ENCODE results near the gene TAS1R1.

Gene TAS1R1

DNA sequence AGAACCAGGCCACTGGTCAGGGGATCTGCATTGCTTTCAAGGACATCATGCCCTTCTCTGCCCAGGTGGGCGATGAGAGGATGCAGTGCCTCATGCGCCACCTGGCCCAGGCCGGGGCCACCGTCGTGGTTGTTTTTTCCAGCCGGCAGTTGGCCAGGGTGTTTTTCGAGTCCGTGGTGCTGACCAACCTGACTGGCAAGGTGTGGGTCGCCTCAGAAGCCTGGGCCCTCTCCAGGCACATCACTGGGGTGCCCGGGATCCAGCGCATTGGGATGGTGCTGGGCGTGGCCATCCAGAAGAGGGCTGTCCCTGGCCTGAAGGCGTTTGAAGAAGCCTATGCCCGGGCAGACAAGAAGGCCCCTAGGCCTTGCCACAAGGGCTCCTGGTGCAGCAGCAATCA lies 19.7 kb downstream of the TAS1R1 start:
- DNase-seq = no peak

GRCh38 chr1:6577831-6578525 lies 22.9 kb downstream of the TAS1R1 start:
- DNase-seq = no peak

DNA sequence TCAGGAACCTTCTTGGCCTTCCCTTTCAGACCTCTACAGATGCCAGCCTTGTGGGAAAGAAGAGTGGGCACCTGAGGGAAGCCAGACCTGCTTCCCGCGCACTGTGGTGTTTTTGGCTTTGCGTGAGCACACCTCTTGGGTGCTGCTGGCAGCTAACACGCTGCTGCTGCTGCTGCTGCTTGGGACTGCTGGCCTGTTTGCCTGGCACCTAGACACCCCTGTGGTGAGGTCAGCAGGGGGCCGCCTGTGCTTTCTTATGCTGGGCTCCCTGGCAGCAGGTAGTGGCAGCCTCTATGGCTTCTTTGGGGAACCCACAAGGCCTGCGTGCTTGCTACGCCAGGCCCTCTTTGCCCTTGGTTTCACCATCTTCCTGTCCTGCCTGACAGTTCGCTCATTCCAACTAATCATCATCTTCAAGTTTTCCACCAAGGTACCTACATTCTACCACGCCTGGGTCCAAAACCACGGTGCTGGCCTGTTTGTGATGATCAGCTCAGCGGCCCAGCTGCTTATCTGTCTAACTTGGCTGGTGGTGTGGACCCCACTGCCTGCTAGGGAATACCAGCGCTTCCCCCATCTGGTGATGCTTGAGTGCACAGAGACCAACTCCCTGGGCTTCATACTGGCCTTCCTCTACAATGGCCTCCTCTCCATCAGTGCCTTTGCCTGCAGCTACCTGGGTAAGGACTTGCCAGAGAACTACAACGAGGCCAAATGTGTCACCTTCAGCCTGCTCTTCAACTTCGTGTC lies 23.7 kb downstream of the TAS1R1 start:
- DNase-seq = peak; percentile 54

DNA sequence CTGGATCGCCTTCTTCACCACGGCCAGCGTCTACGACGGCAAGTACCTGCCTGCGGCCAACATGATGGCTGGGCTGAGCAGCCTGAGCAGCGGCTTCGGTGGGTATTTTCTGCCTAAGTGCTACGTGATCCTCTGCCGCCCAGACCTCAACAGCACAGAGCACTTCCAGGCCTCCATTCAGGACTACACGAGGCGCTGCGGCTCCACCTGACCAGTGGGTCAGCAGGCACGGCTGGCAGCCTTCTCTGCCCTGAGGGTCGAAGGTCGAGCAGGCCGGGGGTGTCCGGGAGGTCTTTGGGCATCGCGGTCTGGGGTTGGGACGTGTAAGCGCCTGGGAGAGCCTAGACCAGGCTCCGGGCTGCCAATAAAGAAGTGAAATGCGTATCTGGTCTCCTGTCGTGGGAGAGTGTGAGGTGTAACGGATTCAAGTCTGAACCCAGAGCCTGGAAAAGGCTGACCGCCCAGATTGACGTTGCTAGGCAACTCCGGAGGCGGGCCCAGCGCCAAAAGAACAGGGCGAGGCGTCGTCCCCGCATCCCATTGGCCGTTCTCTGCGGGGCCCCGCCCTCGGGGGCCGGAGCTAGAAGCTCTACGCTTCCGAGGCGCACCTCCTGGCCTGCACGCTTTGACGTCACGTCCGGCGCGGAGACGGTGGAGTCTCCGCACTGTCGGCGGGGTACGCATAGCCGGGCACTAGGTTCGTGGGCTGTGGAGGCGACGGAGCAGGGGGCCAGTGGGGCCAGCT lies 24.4 kb downstream of the TAS1R1 start, which contains the start of gene ZBTB48:
Gene ZBTB48 (plus strand): TSS at position 621 of the 745 bp plus-strand sequence. CDS start 616 bp downstream, outside the sequence.
- DNase-seq = peak; percentile 99

DNA sequence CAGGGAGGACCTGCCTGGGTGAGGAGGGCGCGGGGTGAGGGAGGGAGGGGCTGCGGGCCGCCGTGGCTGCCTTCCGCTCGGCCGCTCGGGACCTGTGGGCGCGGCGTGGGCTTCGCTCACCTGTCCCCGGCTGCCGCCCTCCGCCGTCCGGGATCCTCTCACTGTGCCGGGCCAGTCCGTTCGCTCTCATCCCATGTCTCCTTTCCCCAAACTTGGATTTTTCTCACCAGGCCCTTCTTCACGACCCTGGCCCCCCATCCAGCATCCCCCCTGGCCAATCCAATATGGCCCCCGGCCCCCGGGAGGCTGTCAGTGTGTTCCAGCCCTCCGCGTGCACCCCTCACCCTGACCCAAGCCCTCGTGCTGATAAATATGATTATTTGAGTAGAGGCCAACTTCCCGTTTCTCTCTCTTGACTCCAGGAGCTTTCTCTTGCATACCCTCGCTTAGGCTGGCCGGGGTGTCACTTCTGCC lies 25.0 kb downstream of the TAS1R1 start:
- peak; percentile 72 for DNase-seq

GRCh38 chr1:6580593-6581409 lies 25.7 kb downstream of the TAS1R1 start:
- peak; percentile 49 for DNase-seq

DNA sequence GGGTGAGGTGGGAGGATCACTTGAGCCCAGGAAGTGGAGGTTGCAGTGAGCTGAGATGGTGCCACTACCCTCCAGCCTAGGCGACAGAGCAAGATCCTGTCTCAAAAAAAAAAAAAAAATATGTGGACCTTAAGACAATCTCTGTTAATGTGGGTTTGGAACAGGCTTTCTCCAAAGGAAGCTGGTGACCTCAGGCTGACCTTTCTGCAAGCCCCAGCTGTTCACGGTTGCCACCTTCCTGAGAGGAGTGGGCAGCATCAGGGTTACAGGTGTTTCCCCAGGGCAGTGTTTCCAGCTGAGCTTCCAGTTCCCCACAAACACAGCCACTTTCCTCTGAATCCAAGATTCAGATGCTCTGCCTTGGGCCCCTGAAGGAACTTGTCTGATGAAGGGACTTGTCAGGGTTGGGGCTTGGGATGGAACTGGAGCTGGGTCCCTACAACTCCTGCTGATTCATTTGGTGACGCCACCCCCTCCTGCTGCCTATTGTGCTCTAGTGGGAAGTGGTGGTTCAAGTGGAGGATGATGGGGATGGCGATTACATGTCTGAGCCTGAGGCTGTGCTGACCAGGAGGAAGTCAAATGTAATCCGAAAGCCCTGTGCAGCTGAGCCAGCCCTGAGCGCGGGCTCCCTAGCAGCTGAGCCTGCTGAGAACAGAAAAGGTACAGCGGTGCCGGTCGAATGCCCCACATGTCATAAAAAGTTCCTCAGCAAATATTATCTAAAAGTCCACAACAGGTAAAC lies 26.6 kb downstream of the TAS1R1 start:
- DNase-seq = peak; percentile 69

- no peak for DNase-seq
These were observed 27.3 kb downstream of the TAS1R1 start for GRCh38 chr1:6582370-6582769.

DNA sequence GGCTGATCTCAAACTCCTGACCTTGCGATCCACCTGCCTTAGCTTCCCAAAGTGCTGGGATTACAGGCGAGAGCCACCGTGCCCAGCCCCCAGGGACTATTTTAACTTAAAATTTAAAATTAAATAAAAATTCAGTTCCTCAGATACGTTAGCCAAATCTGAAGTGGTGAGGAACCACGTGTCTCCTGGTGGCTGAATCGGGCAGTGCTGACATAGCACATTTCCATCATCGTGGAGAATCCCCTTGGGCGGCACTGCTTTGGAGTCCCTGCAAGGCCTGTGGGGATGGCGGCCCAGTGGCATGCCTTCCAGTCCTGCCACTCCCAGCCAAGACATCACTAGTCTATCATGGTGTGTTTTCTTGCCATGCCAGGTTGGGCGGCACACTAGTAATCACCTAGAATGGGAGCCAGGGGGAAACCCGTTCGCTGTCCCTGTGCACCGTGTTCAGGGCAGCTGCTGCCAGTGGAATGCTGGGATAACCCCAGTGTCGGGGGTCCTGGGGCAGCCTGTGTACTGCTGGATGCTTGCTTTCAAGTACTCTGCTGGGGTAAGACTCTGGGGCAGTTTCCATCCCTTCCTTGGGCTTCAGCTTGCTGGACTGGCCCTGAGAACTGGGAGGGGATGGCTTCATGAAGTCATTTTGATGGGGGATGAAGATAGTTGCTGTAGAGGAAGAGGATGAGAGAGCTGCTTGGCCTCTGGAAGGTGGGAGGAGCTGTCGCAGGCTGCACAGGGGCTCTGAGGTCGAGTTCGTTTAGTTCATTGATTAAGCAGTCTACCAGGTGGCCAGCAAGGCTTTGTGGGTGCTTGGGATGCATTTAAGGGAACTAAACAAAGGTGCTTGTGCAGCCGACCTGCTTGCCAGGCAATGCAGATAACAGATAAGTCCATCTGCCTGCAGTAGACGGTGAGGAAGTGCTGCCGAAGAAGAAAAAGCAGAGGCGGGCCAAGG lies 29.3 kb downstream of the TAS1R1 start:
- DNase-seq = no peak

- DNase-seq = no peak
These were observed 30.1 kb downstream of the TAS1R1 start for GRCh38 chr1:6585081-6585722.

GRCh38 chr1:6585841-6586240 lies 30.7 kb downstream of the TAS1R1 start:
- DNase-seq = no peak

GRCh38 chr1:6586404-6586816 lies 31.3 kb downstream of the TAS1R1 start:
- DNase-seq = no peak

DNA sequence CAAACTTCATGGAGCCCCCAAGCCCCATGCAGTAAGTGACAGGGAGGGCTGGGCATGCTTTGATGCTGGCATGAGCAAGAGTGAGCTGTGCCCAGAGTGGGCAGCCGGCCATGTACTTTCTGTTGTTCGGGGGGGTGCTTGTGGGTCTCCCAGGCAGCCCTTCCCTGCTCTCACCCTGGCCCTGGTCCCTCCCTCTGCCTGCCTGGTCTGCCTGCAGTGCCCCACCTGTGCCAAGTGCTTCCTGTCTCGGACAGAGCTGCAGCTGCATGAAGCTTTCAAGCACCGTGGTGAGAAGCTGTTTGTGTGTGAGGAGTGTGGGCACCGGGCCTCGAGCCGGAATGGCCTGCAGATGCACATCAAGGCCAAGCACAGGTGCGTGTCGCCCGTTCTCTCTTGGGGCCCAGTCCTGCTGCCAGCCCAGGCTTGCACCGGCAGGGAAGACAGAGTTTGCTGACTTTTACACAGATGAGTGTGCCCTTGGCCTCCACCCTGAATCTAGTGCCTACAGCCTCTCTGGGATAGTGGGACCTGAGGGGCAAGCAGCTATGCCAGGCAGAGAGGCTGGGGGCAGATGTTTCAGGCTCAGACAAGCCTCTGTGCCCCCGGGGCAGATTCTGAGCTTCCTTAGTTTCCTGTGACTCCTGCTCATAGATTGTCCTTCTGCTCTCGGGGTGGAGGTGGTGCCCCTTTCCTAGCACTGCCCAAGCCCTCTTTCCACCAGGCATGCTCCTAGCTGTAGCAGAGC lies 32.3 kb downstream of the TAS1R1 start:
- DNase-seq = no peak

DNA sequence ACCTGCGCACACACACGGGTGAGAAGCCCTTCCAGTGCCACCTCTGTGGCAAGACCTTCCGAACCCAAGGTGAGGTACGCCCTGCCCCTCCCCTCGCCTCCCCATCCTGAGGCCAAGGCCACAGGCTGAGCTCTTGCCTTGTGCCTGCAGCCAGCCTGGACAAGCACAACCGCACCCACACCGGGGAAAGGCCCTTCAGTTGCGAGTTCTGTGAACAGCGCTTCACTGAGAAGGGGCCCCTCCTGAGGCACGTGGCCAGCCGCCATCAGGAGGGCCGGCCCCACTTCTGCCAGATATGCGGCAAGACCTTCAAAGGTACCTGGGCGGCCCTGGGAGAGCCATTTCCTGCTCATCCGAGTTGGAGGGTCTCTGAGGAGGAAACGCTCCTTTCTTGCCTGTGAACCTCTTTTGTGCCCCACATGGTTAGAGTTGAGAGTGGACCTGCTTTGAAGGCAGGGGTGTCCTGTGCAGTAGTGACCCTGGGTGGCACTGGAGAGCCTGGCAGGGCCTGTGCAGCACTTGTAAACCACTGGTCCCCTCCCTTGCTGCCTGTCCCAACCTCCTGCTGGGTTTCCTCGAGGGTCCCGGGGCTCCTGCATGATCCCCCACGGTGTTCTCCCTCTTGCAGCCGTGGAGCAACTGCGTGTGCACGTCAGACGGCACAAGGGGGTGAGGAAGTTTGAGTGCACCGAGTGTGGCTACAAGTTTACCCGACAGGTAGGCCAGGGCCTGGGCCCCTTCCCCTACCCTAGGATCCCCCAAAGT lies 33.2 kb downstream of the TAS1R1 start:
- no peak for DNase-seq

GRCh38 chr1:6588893-6589520 lies 33.9 kb downstream of the TAS1R1 start:
- DNase-seq = no peak

DNA sequence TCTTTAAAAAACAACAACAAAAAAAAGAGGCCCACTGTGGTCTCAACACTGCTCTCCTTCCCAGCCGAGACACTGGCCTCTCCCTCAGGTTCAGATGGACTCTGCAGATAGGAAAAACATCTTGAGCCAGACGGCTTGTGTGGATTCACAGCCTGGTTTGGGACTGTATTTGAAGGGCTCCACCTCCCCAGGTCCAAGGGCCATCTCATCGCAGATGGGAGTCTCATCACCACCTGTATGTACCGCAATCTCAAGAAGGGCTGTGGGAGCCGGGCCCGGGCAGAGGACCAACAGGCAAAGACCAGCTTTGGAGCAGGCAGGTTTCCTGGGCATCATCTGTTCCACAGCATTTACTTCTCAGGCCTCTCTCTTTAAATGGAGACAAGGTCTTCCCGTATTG lies 34.9 kb downstream of the TAS1R1 start:
- no peak for DNase-seq

GRCh38 chr1:6591222-6591621 lies 36.1 kb downstream of the TAS1R1 start:
- peak; percentile 69 for DNase-seq

- DNase-seq = no peak
These were observed 36.5 kb downstream of the TAS1R1 start for GRCh38 chr1:6591644-6592043.

All from hematopoietic multipotent progenitor cell treated with erythropoietin and hydrocortisone succinate and interleukin-3 and kit ligand, for 6 days (in vitro differentiated cells).